ENCODE results near the gene OPRL1.

Gene OPRL1

GRCh38 chr20:64140061-64140931 lies 60.4 kb downstream of the OPRL1 start:
- H3K4me3 ChIP-seq (ENCODE audit: low read depth, low read length) = no peak overlapping the region
- TF ChIP-seq, protein P1, sequence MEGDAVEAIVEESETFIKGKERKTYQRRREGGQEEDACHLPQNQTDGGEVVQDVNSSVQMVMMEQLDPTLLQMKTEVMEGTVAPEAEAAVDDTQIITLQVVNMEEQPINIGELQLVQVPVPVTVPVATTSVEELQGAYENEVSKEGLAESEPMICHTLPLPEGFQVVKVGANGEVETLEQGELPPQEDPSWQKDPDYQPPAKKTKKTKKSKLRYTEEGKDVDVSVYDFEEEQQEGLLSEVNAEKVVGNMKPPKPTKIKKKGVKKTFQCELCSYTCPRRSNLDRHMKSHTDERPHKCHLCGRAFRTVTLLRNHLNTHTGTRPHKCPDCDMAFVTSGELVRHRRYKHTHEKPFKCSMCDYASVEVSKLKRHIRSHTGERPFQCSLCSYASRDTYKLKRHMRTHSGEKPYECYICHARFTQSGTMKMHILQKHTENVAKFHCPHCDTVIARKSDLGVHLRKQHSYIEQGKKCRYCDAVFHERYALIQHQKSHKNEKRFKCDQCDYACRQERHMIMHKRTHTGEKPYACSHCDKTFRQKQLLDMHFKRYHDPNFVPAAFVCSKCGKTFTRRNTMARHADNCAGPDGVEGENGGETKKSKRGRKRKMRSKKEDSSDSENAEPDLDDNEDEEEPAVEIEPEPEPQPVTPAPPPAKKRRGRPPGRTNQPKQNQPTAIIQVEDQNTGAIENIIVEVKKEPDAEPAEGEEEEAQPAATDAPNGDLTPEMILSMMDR (conservative IDR thresholded peaks at IDR 0.05; ENCODE audit: low read depth, low read length) = no peak
- no peak for DNase-seq (ENCODE audit: low read depth)

DNA sequence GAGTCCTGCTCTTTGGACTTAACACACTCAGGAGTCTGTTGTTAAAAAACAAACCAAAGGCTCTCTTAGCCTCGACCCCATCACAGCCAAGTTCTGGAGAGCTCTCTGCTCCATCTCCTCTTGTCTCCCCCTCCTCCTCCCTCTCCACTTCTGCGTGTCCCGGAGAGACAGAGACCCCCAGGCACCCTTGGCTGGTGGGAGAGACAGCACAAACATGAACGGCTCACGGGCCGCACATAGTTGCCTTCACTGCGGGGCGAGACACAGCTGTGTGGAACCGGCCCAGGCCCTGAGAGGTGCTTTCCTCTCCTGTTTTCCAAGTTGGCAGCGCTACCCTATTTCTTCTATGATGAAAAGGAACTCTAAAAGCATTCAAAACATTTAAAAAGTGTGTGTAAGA lies 61.1 kb downstream of the OPRL1 start:
- no peak overlapping the region for H3K4me3 ChIP-seq (ENCODE audit: low read depth, low read length)
- TF ChIP-seq, protein P1 (conservative IDR thresholded peaks at IDR 0.05; ENCODE audit: low read depth, low read length) = no peak
- DNase-seq (ENCODE audit: low read depth) = no peak

- TF ChIP-seq, protein P1 (conservative IDR thresholded peaks at IDR 0.05; ENCODE audit: low read depth, low read length) = no peak
- no peak overlapping the region for H3K4me3 ChIP-seq (ENCODE audit: low read depth, low read length)
- no peak for DNase-seq (ENCODE audit: low read depth)
Measured at GRCh38 chr20:64142590-64142989, 62.7 kb downstream of the OPRL1 start.

DNA sequence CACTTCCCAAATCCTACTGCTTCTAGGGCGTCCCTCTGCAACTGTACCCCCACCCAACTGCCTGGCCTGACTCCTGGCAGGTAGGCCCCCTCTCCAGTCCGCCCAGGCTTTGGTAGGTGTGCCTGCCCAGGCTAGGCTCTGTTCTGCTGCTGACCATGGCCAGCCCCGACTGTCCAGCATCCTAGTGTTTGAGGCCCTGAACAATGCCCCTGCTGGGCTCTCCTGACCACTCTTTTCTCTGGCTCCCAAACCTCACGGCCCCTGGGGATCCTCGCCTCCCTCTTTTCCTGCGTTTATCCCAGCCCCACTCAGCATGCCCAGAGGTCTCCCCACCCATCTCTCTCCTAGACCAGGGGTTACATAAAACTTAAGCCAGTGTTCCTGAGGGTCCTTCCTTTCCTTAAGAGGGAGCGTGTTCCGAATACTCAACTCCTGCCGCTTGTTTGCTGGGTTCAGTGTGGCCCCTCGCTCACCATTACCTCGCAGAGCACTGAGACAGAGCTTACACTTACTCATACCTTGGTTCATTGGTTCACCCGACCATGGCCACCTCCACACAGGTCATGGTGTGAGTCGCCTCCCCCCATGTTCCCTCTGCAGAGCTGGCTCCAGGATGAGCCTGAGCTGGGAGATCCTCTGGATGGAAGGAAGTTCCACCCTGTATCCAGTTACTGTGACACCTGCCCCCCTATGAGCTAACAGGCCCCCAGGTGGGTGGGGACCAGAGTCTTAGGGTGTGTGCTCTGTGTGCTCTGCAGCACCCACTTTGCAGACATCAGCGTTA lies 63.3 kb downstream of the OPRL1 start:
- TF ChIP-seq, protein P1 (conservative IDR thresholded peaks at IDR 0.05; ENCODE audit: low read depth, low read length) = no peak
- H3K4me3 ChIP-seq (ENCODE audit: low read depth, low read length) = no peak overlapping the region
- no peak for DNase-seq (ENCODE audit: low read depth)

DNA sequence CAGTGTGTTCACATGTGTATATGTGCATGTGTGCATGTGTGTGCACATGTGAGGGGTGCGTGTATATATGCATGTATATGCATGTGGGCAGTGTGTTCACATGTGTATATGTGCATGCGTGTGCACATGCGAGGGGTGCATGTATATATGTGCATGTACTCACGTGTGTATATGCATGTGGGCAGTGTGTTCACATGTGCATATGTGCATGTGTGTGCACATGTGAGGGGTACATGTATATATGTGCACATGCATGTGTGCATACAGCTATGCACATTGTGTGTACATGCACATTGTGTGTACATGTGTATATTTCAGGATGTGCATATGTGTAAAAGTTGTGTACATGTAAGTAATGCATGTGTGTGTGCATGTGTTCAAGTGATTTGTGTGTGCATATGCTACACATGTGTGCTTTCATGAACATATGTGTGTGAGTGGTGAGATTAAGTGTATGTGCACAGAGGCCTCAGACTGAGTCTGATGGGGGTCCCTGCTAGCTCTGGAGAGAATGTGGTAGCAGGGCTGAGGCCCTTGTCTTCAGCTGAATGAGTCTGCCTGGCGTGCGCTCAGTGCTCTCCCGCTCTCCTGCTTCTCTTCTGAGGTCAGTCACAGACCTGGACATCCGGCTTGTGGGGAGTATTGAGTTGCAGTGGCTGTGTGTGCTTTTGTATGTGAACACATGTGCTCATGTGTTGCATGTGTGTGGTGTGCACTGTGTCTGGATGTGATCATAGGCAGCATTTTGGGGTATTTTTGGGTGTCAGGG lies 64.4 kb downstream of the OPRL1 start:
- TF ChIP-seq, protein P1 (conservative IDR thresholded peaks at IDR 0.05; ENCODE audit: low read depth, low read length) = no peak
- no peak overlapping the region for H3K4me3 ChIP-seq (ENCODE audit: low read depth, low read length)
- DNase-seq (ENCODE audit: low read depth) = no peak

DNA sequence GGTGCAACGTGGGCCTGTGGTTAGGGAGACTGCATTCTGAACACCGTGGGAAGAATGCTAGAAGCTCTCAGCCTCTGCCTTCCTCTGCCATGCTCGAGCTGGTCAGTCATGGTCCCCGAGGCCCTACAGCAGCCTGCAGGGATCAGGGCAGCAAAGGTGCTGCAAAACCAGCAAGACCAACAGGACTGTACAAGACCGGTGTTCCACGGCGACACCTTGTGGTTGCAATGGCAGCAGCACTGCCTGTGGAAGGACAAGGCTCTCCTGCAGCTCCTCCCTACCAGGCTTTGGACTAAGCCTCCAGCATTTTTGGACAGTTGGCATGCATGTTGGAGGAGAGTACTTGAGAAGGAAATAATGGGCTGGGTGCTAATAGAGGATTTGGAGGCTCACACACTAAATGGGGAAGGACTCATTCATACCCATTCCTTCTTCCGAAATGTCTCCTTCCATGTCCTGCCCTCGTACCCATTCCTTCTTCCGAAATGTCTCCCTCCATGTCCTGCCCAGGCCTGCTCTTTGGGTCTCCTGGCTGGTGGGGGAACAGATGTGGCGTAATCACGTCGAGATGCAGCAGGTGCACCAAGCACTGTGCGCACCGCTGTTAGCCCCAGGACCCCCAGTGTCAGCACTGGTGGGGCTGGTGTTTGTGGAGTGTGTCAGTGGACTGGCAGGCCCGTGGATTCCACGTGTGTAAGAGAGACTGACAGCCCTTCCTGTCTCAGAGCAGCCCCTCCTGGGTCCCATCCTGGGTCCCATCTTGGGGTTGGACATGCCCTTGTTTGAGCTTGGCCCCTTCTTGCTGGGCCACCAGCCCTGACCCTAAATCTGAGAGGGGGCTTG lies 65.8 kb downstream of the OPRL1 start:
- DNase-seq (ENCODE audit: low read depth) = no peak
- H3K4me3 ChIP-seq (ENCODE audit: low read depth, low read length) = no peak overlapping the region
- TF ChIP-seq, protein P1 (conservative IDR thresholded peaks at IDR 0.05; ENCODE audit: low read depth, low read length) = peak; percentile 37
